Measurements from ENCODE around the gene EIF3F. TPM values are rescaled to one million over a fixed set of nuclear protein-coding genes. Genes with fewer than 3 reads are reported as not detected.

EIF3F gene
- total RNA-seq, 1 donor from 2014 or later: 367 TPM

- no peaks in the 10 kb centered on the region for H3K9me3 Mint-ChIP-seq
- CTCF ChIA-PET: interaction anchor here (1.2 to 1.4 kb wide), 2 partner anchors 9 to 17 kb away, joined by 4 to 5 read pairs; no protein-coding TSS in a partner anchor
- H3K27ac Mint-ChIP-seq: no peak overlapping the region
- peaks cover 12% of the 10 kb centered on the region for H3K4me1 Mint-ChIP-seq
- H3K4me3 Mint-ChIP-seq: no peak overlapping the region
- peaks cover 46% of the 10 kb centered on the region for H3K27me3 Mint-ChIP-seq
- POLR2A ChIA-PET: no interaction called here
- DNase-seq: no peak
- ATAC-seq (ENCODE audit: low read depth): no peak
- TF ChIP-seq CTCF (IDR thresholded peaks at IDR 0.05): no peak
- no peaks in the 10 kb centered on the region for H3K36me3 Mint-ChIP-seq (ENCODE audit: low read depth)
- intact Hi-C loops (cut with micrococcal nuclease): no loop called here
These were observed 28.7 kb downstream of the EIF3F start for GRCh38 chr11:8015753-8016239.

GRCh38 chr11:8016440-8016839 lies 29.3 kb downstream of the EIF3F start:
- TF ChIP-seq CTCF (IDR thresholded peaks at IDR 0.05): no peak
- Mint-ChIP-seq H3K36me3 (ENCODE audit: low read depth) (no peaks in the 10 kb centered on the region), H3K9me3 (no peaks in the 10 kb centered on the region), H3K4me1 (peaks cover 12% of the 10 kb centered on the region), H3K27me3 (peaks cover 50% of the 10 kb centered on the region), H3K27ac (no peak overlapping the region), H3K4me3 (no peak overlapping the region)
- CTCF ChIA-PET: interaction anchor here (1.2 to 1.6 kb wide), 3 partner anchors 10 to 17 kb away, joined by 3 to 5 read pairs (median 4); no protein-coding TSS in a partner anchor
- intact Hi-C loops (cut with micrococcal nuclease): no loop called here
- DNase-seq (no peak), ATAC-seq (ENCODE audit: low read depth) (no peak)
- POLR2A ChIA-PET: no interaction called here

- Mint-ChIP-seq H3K9me3 (no peaks in the 10 kb centered on the region), H3K36me3 (ENCODE audit: low read depth) (no peaks in the 10 kb centered on the region), H3K4me3 (no peak overlapping the region), H3K27me3 (peaks cover 53% of the 10 kb centered on the region), H3K4me1 (peaks cover 12% of the 10 kb centered on the region), H3K27ac (no peak overlapping the region)
- ChIA-PET POLR2A (no interaction called here), CTCF (interaction anchor here (1.1 to 1.6 kb wide), 4 partner anchors 9 to 16 kb away, joined by 3 to 4 read pairs (median 4); no protein-coding TSS in a partner anchor)
- ATAC-seq (ENCODE audit: low read depth): no peak
- DNase-seq: no peak
- intact Hi-C loops (cut with micrococcal nuclease): no loop called here
- no peak for TF ChIP-seq CTCF (IDR thresholded peaks at IDR 0.05)
These were observed 29.9 kb downstream of the EIF3F start for GRCh38 chr11:8017071-8017470.

DNA sequence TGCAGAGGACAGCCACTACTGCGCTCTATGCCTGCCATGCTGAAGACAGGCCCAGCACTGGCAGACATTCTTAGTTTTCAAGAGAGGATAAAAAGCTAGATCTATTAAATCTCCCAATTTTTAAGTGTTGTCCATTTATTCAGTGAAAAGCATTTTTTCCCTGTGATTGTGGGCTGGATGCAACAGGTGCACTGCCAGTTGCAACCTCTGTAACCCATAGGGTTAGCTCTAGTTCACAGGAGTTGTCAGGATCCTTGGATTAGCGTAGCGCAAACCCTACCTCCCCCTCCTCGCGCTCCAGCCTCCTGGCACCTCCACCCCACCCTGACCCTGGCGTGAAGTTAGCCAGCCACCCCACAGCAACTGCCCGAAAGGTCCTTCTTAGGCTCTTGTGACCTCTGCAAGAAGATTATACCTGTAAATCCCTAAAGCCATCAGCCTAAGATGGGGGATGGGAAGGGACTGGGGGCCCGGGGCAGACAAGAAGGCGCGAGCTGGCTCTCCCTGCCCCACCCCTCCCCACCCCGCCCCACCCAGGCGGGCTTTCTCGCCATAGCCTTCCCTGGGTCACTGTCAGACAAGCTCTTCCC lies 30.9 kb downstream of the EIF3F start:
- DNase-seq (no peak), ATAC-seq (ENCODE audit: low read depth) (no peak)
- TF ChIP-seq CTCF (IDR thresholded peaks at IDR 0.05): no peak
- ChIA-PET POLR2A (no interaction called here), CTCF (interaction anchor here (1.1 to 1.6 kb wide), 3 partner anchors 10 to 15 kb away, joined by 3 to 4 read pairs (median 3); no protein-coding TSS in a partner anchor)
- intact Hi-C loops (cut with micrococcal nuclease): no loop called here
- H3K4me1 Mint-ChIP-seq: peaks cover 12% of the 10 kb centered on the region
- peak overlapping the region; percentile 76 for H3K4me3 Mint-ChIP-seq
- peaks cover 53% of the 10 kb centered on the region for H3K27me3 Mint-ChIP-seq
- H3K27ac Mint-ChIP-seq: no peak overlapping the region
- no peaks in the 10 kb centered on the region for H3K36me3 Mint-ChIP-seq (ENCODE audit: low read depth)
- H3K9me3 Mint-ChIP-seq: no peaks in the 10 kb centered on the region

DNA sequence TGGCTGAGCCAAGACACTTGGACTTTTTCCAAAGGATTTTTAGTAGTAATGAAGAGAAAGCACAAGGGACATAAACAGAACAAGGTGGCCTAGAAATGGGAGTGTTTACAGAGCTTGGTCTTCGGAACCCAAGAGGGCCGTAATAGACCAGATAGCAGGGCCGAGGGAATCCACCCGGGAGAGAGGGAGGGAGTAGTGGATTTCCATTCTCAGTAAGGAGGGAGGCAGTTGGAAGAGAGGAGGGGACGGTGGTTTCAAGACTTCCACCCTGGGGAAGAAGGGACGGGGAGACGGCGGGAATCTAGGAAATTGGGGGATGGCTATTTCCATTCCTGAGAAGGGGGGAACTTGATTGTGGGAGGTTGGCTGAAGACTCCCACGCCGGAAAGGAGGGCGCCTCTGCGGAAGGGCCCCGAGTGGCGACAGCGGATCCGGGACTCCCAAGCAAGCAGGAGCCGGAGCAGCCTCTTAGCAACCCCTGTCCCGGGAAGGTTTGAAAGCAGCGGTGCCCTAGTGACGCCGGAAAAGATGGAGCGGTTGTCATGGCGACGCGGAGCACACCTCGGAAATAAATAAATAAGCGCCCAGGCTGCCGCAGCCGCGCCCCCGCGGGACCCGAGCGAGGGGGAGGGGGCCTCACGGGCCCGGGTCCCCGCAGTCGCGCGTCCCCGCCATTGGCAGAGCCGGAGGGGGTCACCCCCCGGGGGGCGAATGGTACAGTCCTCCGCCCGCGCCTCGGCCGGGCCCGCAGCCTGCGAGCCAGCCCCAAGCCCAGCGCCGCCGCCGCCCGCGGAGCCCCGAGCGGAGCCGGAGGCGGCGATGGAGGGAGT lies 31.6 kb downstream of the EIF3F start:
- H3K27ac Mint-ChIP-seq: no peak overlapping the region
- no peaks in the 10 kb centered on the region for H3K9me3 Mint-ChIP-seq
- DNase-seq: peak; percentile 50
- ATAC-seq (ENCODE audit: low read depth): peak; percentile 76
- peaks cover 12% of the 10 kb centered on the region for H3K4me1 Mint-ChIP-seq
- TF ChIP-seq CTCF (IDR thresholded peaks at IDR 0.05): no peak
- CTCF ChIA-PET: interaction anchor here (1.3 kb wide), 1 partner anchor 15 kb away, joined by 3 read pairs; no protein-coding TSS in a partner anchor
- peaks cover 51% of the 10 kb centered on the region for H3K27me3 Mint-ChIP-seq
- H3K4me3 Mint-ChIP-seq: peak overlapping the region; percentile 76
- no peaks in the 10 kb centered on the region for H3K36me3 Mint-ChIP-seq (ENCODE audit: low read depth)
- POLR2A ChIA-PET: interaction anchor here (1.6 kb wide), 1 partner anchor 32 kb away, joined by 4 read pairs; the partner anchor contains the start of gene EIF3F
- intact Hi-C loops (cut with micrococcal nuclease): no loop called here

All from activated B cell treated with CpG ODN at 0.5 μM for 24 hours (primary cell).